HG02588 (cell line): ENCODE data around the gene ANKRD44.

ENCODE experiments used
- ATAC-seq: cut with Tn5 transposase; IDR thresholded peaks from one replicate; pipeline ENCODE4 v1.9.1; 2021; ENCODE audit warnings: mild to moderate bottlenecking, moderate library complexity; ENCODE audit not compliant: unreplicated experiment

ANKRD44 gene

GRCh38 chr2:197157879-197158537, 152.6 kb downstream of the ANKRD44 start:
- ATAC-seq: no peak

GRCh38 chr2:197156771-197157170, 153.8 kb downstream of the ANKRD44 start:
- ATAC-seq: no peak

- peak; percentile 95 for ATAC-seq
These were observed 157.9 kb downstream of the ANKRD44 start for GRCh38 chr2:197152451-197153228.

- no peak for ATAC-seq
These were observed 161.0 kb downstream of the ANKRD44 start for GRCh38 chr2:197149546-197149945.

GRCh38 chr2:197148401-197148800, 162.2 kb downstream of the ANKRD44 start:
- ATAC-seq: no peak

GRCh38 chr2:197147942-197148341, 162.6 kb downstream of the ANKRD44 start:
- ATAC-seq: no peak

GRCh38 chr2:197146995-197147394, 163.6 kb downstream of the ANKRD44 start:
- no peak for ATAC-seq

- peak; percentile 93 for ATAC-seq
These were observed 165.0 kb downstream of the ANKRD44 start for GRCh38 chr2:197145471-197146056.

GRCh38 chr2:197144183-197144582, 166.4 kb downstream of the ANKRD44 start:
- ATAC-seq: no peak

GRCh38 chr2:197141702-197142473, 168.7 kb downstream of the ANKRD44 start:
- ATAC-seq: no peak

- no peak for ATAC-seq
These were observed 170.5 kb downstream of the ANKRD44 start for GRCh38 chr2:197140045-197140444.

- no peak for ATAC-seq
These were observed 172.1 kb downstream of the ANKRD44 start for GRCh38 chr2:197138506-197138905.

GRCh38 chr2:197137826-197138477, 172.6 kb downstream of the ANKRD44 start:
- no peak for ATAC-seq

GRCh38 chr2:197137231-197137630, 173.3 kb downstream of the ANKRD44 start:
- ATAC-seq: no peak

GRCh38 chr2:197136452-197136851, 174.1 kb downstream of the ANKRD44 start:
- no peak for ATAC-seq

- no peak for ATAC-seq
These were observed 174.8 kb downstream of the ANKRD44 start for GRCh38 chr2:197135806-197136205.

- ATAC-seq: no peak
These were observed 176.4 kb downstream of the ANKRD44 start for GRCh38 chr2:197134206-197134605.

GRCh38 chr2:197131558-197131855, 179.1 kb downstream of the ANKRD44 start:
- ATAC-seq: peak; percentile 78

GRCh38 chr2:197130318-197130717, 180.3 kb downstream of the ANKRD44 start:
- peak; percentile 79 for ATAC-seq

- no peak for ATAC-seq
These were observed 181.7 kb downstream of the ANKRD44 start for GRCh38 chr2:197128897-197129296.

GRCh38 chr2:197128126-197128525, 182.5 kb downstream of the ANKRD44 start:
- no peak for ATAC-seq
